HEK293T (cell line): ENCODE results near the gene LONP2.

Experiments
- CTCF ChIA-PET: fragments of 350-600 bp; formaldehyde crosslinking; extraction: SDS; loops from one replicate; lab custom pipeline; 2021; ENCODE audit warnings: antibody characterized with exemption, inconsistent platforms; lab: Yijun Ruan, JAX
- POLR2A ChIA-PET: fragments of 350-600 bp; formaldehyde crosslinking; extraction: SDS; loops from one replicate; lab custom pipeline; 2020; ENCODE audit warnings: antibody characterized with exemption, inconsistent platforms; lab: Yijun Ruan, JAX
- DNase-seq: peaks from one replicate; pipeline ENCODE4 v3.0.0; 2012; ENCODE audit warnings: mixed read lengths; ENCODE audit errors: extremely low spot score
- ARNT ChIP-seq: fragments of 450-650 bp; IDR thresholded peaks from 2 replicates; pipeline ENCODE4 v1.6.1; 2017; ENCODE audit warnings: mild to moderate bottlenecking
- BHLHE40 ChIP-seq: fragments of 450-650 bp; IDR thresholded peaks from 2 replicates; pipeline ENCODE4 v1.6.1; 2016; ENCODE audit warnings: mild to moderate bottlenecking, moderate library complexity, borderline replicate concordance
- CTBP1 ChIP-seq: fragments of 450-650 bp; IDR thresholded peaks from 2 replicates; pipeline ENCODE4 v1.6.1; 2016; ENCODE audit warnings: borderline replicate concordance
- ELF4 ChIP-seq: fragments of 450-650 bp; IDR thresholded peaks from 2 replicates; pipeline ENCODE4 v1.6.1; 2017; ENCODE audit warnings: antibody characterized with exemption
- FOXA1 ChIP-seq: fragments of 450-650 bp; IDR thresholded peaks from 2 replicates; pipeline ENCODE4 v1.6.1; 2016; ENCODE audit warnings: mild to moderate bottlenecking
- FOXK2 ChIP-seq: fragments of 450-650 bp; IDR thresholded peaks from 2 replicates; pipeline ENCODE4 v1.6.1; 2016; ENCODE audit warnings: mild to moderate bottlenecking
- FOXM1 ChIP-seq: fragments of 450-650 bp; IDR thresholded peaks from 2 replicates; pipeline ENCODE4 v1.6.1; 2017; ENCODE audit warnings: mild to moderate bottlenecking, borderline replicate concordance
- HDGF ChIP-seq: fragments of 450-650 bp; IDR thresholded peaks from 2 replicates; pipeline ENCODE4 v1.6.1; 2017; ENCODE audit warnings: antibody characterized with exemption, borderline replicate concordance
- L3MBTL2 ChIP-seq: fragments of 450-650 bp; conservative IDR thresholded peaks from 2 replicates; pipeline ENCODE4 v1.6.1; 2016; ENCODE audit warnings: mild to moderate bottlenecking
- LEF1 ChIP-seq: fragments of 450-650 bp; IDR thresholded peaks from 2 replicates; pipeline ENCODE4 v1.6.1; 2017; ENCODE audit warnings: mild to moderate bottlenecking, borderline replicate concordance
- NFRKB ChIP-seq: fragments of 450-650 bp; IDR thresholded peaks from 2 replicates; pipeline ENCODE4 v1.6.1; 2016; ENCODE audit warnings: mild to moderate bottlenecking, moderate library complexity
- SP1 ChIP-seq: fragments of 450-650 bp; IDR thresholded peaks from 2 replicates; pipeline ENCODE4 v1.6.1; 2017
- SUZ12 ChIP-seq: fragments of 450-650 bp; IDR thresholded peaks from 2 replicates; pipeline ENCODE4 v1.6.1; 2016; ENCODE audit warnings: mild to moderate bottlenecking
- TARDBP ChIP-seq: fragments of 450-650 bp; IDR thresholded peaks from 2 replicates; pipeline ENCODE4 v1.6.1; 2016
- ZNF384 ChIP-seq: fragments of 450-650 bp; IDR thresholded peaks from 2 replicates; pipeline ENCODE4 v1.6.1; 2016
- TF ChIP-seq, protein P1 (sequence below): fragments of 450-650 bp; IDR thresholded peaks from 2 replicates; pipeline ENCODE4 v1.6.1; 2016

Gene LONP2

DNA sequence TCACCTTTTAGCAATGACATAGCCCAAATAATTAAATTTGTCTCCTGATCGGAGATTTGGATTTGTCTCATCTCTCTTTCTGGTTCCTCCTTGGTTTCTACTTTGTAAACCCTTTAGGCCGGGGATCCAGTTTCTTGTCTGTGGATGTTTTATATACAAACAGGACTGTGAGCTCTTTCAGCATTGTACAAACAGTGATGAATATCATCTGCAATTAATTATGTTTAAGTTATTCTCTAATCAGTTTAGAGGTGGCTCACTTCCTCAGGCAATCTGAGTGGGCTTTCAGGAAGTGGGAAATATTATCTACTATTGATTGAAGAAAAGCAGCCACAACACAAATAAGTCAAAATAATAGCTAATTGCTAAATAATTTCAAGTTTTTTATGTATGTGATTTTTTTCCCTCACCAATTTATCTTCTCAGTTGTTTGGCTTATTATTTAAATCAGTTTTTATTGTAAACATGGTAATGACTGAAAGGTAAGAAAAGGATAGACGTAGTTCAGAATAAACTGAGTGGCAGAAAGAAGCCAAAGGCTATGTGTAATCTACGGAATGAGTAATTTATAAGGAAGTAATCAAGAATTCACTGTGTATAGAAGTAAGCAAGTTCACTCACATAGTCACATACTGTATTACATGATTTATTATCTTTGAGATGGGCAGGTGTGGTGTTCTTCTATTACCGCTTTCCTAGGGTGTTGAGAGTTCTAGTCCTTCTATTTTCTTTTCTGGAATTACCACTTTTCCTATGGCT is 6.6 kb downstream of the LONP2 start:
- no peak for TF ChIP-seq SUZ12
- TF ChIP-seq HDGF: no peak
- TF ChIP-seq ARNT: no peak
- TF ChIP-seq ZNF384: no peak
- no peak for TF ChIP-seq BHLHE40
- TF ChIP-seq, protein P1, sequence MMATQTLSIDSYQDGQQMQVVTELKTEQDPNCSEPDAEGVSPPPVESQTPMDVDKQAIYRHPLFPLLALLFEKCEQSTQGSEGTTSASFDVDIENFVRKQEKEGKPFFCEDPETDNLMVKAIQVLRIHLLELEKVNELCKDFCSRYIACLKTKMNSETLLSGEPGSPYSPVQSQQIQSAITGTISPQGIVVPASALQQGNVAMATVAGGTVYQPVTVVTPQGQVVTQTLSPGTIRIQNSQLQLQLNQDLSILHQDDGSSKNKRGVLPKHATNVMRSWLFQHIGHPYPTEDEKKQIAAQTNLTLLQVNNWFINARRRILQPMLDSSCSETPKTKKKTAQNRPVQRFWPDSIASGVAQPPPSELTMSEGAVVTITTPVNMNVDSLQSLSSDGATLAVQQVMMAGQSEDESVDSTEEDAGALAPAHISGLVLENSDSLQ: no peak
- TF ChIP-seq NFRKB: no peak
- TF ChIP-seq TARDBP: no peak
- TF ChIP-seq L3MBTL2: no peak
- TF ChIP-seq FOXK2: no peak
- no peak for TF ChIP-seq CTBP1
- no peak for TF ChIP-seq FOXM1
- no peak for TF ChIP-seq FOXA1
- TF ChIP-seq LEF1: no peak
- DNase-seq: no peak
- ChIA-PET POLR2A (no interaction called here), CTCF (interaction anchor here (0.6 kb wide), 1 partner anchor 1230 kb away, joined by 3 read pairs; no protein-coding TSS in a partner anchor)

DNA sequence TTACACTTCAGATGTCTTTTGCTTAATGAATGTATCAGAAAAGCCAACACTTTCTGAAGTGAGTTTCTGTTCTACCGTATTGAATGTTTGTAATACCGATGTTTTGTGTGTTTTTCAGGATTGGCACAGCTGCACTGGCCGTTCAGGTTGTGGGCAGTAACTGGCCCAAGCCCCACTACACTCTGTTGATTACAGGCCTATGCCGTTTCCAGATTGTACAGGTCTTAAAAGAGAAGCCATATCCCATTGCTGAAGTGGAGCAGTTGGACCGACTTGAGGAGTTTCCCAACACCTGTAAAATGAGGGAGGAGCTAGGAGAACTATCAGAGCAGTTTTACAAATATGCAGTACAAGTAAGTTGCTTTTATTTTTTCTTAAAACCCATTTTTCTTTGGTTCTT is 7.9 kb downstream of the LONP2 start:
- TF ChIP-seq BHLHE40 (no peak), LEF1 (no peak), TARDBP (no peak), ARNT (no peak)
- ChIA-PET POLR2A (no interaction called here), CTCF (interaction anchor here (0.6 kb wide), 1 partner anchor 371 kb away, joined by 3 read pairs; no protein-coding TSS in a partner anchor)

DNA sequence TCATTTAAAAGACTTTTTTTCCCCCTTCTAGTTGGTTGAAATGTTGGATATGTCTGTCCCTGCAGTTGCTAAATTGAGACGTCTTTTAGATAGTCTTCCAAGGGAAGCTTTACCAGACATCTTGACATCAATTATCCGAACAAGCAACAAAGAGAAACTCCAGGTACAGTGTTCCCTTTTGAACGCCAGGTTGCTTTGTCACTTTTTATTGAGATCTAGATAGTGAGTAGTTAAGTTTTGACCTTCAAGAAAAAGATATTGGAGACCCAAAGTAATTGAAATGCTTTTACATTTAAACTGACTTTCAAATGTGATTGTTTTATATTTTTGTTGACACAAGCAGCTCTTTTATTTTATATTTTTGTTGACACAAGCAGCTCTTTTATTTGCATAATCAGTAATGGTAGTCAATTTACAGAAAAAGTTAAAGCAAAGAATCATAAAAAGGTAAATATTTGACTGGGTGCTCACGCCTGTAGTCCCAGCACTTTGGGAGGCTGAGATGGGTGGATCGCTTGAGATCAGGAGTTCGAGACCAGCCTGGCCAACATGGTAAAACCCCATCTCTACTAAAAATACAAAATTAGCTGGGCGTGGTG is 12.6 kb downstream of the LONP2 start:
- CTCF ChIA-PET: no interaction called here
- POLR2A ChIA-PET: no interaction called here

More for the DNA sequence above, 7.9 kb downstream of the LONP2 start:
- DNase-seq: no peak

DNA sequence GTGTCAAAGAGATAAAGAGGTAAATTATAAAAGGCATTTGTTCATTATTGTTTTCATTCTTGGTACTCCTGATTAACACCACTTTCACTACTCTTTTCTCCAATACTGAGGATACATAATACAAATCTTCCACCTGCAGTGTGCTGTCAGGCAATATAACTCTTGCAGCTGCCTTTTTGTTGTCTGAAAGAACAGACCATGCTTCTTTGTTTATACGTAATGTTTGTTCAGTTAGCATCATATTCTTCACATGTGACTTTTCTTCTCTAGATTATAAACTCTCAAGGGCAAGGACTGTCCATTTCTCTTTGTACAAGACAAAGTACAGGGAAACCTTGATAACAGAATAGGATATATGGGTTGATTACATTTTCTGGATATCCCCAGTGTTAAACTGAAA is 17.5 kb downstream of the LONP2 start:
- TF ChIP-seq ZNF384 (no peak), L3MBTL2 (no peak), ELF4 (no peak), BHLHE40 (no peak), LEF1 (no peak), FOXM1 (no peak), FOXK2 (no peak), CTBP1 (no peak), HDGF (no peak), TARDBP (no peak), SP1 (no peak), ARNT (no peak), SUZ12 (no peak), FOXA1 (no peak), NFRKB (no peak)
- TF ChIP-seq, protein P1: no peak

More for the DNA sequence above, 12.6 kb downstream of the LONP2 start:
- TF ChIP-seq FOXK2 (no peak), ELF4 (no peak)
- TF ChIP-seq, protein P1: no peak
- no peak for DNase-seq

DNA sequence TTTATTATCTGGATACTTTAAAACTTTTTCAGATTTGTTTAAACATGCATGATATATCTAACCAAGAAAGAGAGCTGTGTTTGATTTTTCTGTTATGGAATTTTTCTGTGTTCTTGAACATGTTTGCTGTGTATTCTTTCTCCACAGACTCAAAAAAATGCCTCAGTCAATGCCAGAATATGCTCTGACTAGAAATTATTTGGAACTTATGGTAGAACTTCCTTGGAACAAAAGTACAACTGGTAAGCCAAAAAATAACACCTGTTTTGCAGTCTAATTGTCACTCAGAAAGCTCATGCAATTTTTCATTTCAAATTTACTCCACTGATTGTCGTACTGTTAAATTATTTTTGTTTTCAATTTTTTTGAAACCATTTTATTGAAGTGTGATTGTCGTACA is 18.5 kb downstream of the LONP2 start:
- TF ChIP-seq, protein P1: no peak
- TF ChIP-seq ZNF384 (no peak), FOXM1 (no peak), TARDBP (no peak), L3MBTL2 (no peak), NFRKB (no peak), CTBP1 (no peak), HDGF (no peak), SUZ12 (no peak), ELF4 (no peak), FOXK2 (no peak), BHLHE40 (no peak), ARNT (no peak), LEF1 (no peak), SP1 (no peak)
- CTCF ChIA-PET: no interaction called here
- DNase-seq: no peak
- POLR2A ChIA-PET: no interaction called here

More for the DNA sequence above, 17.5 kb downstream of the LONP2 start:
- POLR2A ChIA-PET: interaction anchor here (0.6 kb wide), 1 partner anchor 25 kb away, joined by 3 read pairs; no protein-coding TSS in a partner anchor
- CTCF ChIA-PET: no interaction called here
- no peak for DNase-seq
